Measurements from ENCODE around the gene USP22.

The USP22 gene

GRCh38 chr17:21019976-21020586 lies 22.7 kb downstream of the USP22 start:
- FAIRE-seq: peak; percentile 66

GRCh38 chr17:21018894-21019293 lies 23.9 kb downstream of the USP22 start:
- FAIRE-seq: no peak

- no peak for FAIRE-seq
Measured at GRCh38 chr17:21017861-21018260, 24.9 kb downstream of the USP22 start.

GRCh38 chr17:21017256-21017655 lies 25.6 kb downstream of the USP22 start:
- FAIRE-seq: no peak

- no peak for FAIRE-seq
Measured at GRCh38 chr17:21016826-21017225, 26.0 kb downstream of the USP22 start.

GRCh38 chr17:21015564-21015963 lies 27.2 kb downstream of the USP22 start:
- no peak for FAIRE-seq

- no peak for FAIRE-seq
Measured at GRCh38 chr17:21014498-21014897, 28.3 kb downstream of the USP22 start.

GRCh38 chr17:21013983-21014382 lies 28.8 kb downstream of the USP22 start:
- no peak for FAIRE-seq

- FAIRE-seq: no peak
Measured at GRCh38 chr17:21012736-21013135, 30.1 kb downstream of the USP22 start.

GRCh38 chr17:21010705-21011596 lies 31.9 kb downstream of the USP22 start:
- FAIRE-seq: no peak

GRCh38 chr17:21008992-21009671 lies 33.7 kb downstream of the USP22 start:
- no peak for FAIRE-seq

GRCh38 chr17:21008160-21008915 lies 34.5 kb downstream of the USP22 start:
- FAIRE-seq: no peak

- no peak for FAIRE-seq
Measured at GRCh38 chr17:21007646-21008045, 35.2 kb downstream of the USP22 start.

- no peak for FAIRE-seq
Measured at GRCh38 chr17:21005803-21006202, 37.0 kb downstream of the USP22 start.

- FAIRE-seq: no peak
Measured at GRCh38 chr17:21005367-21005766, 37.4 kb downstream of the USP22 start.

- no peak for FAIRE-seq
Measured at GRCh38 chr17:21004016-21004930, 38.5 kb downstream of the USP22 start.

GRCh38 chr17:21003007-21003621 lies 39.7 kb downstream of the USP22 start:
- FAIRE-seq: no peak

- FAIRE-seq: no peak
Measured at GRCh38 chr17:21002309-21003006, 40.4 kb downstream of the USP22 start.

- no peak for FAIRE-seq
Measured at GRCh38 chr17:21001813-21002221, 41.0 kb downstream of the USP22 start.

GRCh38 chr17:21001111-21001812 lies 41.5 kb downstream of the USP22 start:
- no peak for FAIRE-seq

Measured in G401.6 (cell line).